NCI-H226 (cell line): Measurements from ENCODE around the gene NEK4.
"Not testable (repeated sequence)": the region's sequence is repeated elsewhere in the genome, so short reads cannot be mapped to it uniquely, and the experiment has no call there.

Experiments used
- DNase-seq: peaks from one replicate; pipeline ENCODE4 v3.0.0-alpha.2; 2015

The NEK4 gene

DNA sequence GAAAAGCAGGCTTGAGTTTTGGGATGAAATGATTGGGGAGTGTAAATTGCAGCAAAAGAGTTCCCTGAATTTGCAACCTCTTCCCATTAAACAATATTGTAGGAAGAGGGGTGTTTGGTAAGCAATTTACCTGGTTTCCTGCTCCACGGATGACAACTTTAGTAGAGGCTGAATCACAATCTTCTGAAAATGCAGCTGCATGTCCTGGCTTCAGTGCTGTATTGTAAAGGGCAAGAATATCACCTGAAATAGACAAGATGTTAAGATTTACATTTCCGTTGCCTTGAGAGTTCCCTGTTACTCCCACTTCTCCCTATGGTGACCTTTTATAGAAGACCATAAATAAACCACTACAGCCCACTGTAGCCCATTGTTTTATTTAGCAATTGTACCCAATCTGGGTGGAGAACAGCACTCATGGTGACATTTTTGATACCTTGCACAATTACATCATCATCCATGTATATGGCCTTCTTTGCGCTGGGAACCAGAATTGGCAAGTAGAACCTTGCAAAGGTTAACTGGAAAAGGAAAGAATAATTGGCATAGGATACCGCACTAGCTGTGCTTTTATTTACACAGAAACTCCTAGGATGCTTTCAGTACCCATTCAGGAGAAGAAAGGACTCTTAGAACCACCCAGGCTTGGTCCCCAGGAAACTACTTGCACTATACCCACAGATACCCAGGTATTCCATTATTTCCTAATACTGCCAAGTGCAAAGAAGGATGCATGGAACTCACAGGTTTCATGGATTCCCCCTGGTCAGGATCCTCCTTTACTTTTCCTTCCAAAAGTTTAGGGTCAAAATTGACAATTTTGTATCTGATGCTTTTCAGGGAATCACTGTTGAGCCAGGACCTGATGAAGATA is 74.7 kb downstream of the NEK4 start:
- no peak for DNase-seq

DNA sequence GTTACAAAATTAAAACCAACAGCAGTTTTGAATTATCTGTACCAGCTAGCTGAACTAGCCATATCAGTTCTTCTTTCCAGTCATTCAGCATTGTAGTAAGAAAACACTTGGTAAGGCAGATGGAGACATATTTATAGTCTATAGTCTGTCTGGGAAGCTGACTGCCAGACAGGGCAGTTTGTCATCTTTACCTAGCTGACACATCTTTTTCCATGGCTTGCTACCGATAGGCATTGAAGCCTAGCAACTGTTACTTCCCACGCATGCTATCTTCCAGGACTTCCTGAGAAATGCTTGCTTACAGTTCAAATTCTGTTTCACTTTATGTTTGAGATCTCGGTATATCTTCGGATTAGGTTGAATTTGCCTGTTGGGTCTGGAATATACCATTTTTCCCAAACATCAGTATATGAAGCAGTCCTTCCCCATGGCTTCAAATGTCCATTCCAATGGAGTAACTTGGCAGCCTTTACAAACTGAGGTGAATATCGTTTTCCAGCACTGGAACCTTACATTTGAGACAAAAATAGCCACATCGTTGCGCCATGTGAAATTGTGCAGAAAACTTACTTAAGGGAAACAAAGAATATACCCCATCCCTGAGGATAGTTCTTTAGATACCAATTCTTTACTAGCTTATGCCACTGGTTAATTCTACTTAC is 76.1 kb downstream of the NEK4 start:
- DNase-seq: no peak

DNA sequence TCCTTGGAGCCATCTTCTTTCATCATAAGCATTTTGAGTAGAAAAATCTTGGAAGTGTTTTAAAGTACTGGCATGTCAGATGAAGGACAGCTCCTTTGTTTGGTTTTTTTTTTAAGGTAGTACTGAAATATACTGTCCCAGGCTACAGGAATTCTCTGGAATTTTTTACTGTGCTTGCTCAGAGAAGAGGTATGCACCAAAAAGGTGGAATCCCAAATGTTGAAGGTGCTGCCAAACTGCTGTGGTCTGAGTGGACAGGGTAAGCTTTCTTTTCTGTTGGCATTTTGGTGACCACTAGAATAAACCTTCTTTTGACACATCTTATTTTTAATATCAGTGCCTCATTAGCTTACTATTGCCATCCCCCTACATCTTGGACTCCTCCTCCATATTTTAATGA is 77.7 kb downstream of the NEK4 start:
- no peak for DNase-seq

- DNase-seq: no peak
Measured at GRCh38 chr3:52690560-52690959, 80.2 kb downstream of the NEK4 start.

GRCh38 chr3:52689151-52689550 is 81.6 kb downstream of the NEK4 start:
- no peak for DNase-seq

DNA sequence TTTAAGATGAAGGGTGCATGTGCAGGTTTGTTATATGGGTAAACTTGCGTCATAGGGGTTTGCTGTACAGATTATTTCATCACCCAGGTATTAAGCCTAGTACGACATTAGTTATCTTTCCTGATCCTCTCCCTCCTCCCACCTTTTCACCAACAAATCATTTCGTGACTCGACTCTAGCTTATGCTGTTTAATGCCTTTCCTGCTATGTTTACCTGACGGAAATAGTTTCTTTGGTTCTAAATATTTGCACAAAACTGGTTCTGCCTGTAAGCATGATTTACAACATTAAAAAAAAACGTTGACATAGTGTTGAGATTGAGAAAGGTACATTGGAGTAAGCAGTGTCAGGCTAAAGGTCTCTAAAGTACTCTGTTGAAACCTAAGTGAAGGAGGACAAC is 82.5 kb downstream of the NEK4 start:
- no peak for DNase-seq

- peak; percentile 84 for DNase-seq
Measured at GRCh38 chr3:52685709-52686691, 84.7 kb downstream of the NEK4 start, which contains the start of the genes GNL3 and PBRM1. TSS of gene GNL3 (plus strand) at chr3:52686032. CDS start at chr3:52686093, 61 bp downstream. TSS of gene PBRM1 (minus strand) at chr3:52685913.

DNA sequence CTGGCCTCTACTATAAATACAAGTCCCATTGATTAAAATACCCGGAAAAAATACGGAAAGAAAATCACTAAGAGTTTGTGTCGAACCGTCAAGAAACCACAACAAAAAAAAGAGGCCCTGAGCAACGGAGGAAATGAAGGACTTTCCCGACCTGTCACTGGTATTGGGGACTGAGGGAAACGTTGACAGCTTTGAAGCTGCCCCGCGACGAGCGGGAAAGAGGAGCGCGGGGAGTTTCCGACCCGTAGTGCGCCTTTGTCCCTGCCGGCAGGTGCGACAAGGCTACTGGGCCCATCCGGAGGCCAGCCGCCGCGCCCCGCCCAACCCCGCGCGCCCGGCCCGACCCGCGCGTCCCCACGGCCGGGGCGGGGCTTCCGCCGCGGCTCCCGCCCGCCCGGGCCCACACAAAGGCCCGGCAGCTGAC is 85.4 kb downstream of the NEK4 start:
- peak; percentile 24 for DNase-seq

DNA sequence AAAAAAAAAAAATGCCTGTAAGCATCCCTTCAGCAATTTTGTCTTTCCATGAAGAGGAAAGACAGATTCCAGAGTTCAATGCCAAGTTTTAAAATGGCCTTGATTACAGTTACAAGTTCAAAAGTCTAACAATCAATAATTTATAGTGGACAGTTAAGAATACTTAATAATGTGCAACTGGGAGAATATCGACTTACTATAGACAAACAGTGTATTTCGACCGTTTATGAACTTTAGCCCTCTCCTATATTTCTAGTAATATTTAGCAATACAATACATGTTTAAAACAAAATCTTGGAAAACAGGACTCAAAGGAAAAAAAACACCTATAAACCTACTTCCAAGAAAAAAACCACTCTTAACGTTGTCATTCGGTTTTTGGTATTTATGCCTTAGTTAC is 86.6 kb downstream of the NEK4 start:
- DNase-seq: no peak

DNA sequence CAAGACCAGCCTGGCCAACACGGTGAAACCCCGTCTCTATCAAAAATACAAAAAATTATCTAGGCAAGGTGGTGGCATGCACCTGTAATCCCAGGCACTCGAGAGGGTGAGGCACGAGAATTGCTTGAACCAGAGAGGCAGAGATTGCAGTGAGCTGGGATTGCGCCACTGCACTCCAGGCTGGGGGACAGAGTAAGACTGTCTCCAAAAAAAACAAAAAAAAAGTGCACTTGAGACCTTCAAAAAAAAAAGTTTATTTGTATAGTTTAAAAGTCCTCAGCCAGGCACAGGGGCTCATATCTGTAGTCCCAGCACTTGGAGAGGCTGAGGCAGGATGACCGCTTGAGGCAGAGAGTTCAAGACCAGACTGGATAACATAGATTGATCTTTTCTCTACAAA is 87.1 kb downstream of the NEK4 start:
- DNase-seq: no peak

GRCh38 chr3:52682016-52682415 is 88.7 kb downstream of the NEK4 start:
- DNase-seq: peak; percentile 19

- no peak for DNase-seq
Measured at GRCh38 chr3:52681596-52681995, 89.1 kb downstream of the NEK4 start.

GRCh38 chr3:52679811-52680210 is 90.9 kb downstream of the NEK4 start:
- no peak for DNase-seq

DNA sequence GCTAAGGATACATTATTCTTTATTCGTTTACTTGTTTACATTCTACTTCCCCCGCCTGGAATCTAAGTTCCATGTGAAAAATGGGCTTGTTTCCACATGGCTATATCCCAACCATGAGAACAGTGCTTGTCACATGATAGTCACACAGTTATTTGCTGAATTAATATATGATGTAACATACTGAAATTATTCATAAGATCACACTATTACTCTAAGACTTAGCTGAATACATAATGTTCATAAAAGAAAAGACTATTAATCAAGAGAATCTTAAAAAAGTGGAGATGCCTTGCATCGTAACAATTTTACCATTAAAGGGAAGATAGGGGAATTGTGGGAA is 91.6 kb downstream of the NEK4 start:
- DNase-seq: no peak

DNA sequence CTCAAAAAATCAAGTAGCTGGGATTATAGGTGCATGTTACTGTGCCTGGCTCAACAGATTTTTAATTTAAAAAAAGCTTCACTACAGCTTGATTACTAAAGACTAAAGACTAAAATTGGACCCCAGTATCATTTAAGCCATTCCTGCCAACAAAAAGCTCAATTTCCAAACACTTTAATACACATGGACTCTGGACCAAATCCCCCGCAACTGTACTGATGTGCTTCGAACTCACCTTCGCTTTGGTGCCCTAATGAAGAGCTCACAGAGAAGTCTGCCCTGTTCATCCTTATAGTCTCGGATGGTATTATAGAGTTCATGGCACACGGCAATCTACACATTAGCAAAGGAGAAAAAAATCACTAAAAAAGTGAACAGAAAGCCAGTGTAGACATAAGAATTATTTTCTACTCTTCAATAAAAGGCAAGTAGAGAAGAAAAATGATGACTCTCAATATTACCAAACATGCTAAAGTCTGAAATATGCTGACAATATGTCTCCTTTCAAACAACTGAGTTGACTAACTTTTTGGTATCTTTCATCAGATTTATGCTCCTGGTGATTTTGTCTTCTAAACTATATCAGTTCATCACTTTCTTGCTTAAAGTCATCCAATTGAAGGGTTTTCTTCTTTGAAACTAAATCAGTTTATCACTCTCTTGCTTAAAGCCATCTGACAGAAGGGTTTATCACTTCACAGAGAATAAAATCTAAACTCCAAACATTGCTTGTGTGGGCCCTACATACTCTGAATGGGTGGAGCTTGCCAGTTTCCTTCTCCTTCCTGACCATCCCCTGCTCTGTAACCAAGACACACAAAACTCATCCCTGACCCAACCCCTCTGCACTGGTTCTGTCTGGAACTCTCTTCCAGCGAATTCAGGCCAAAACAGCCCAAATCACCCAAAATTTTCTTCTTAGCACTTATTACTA is 92.2 kb downstream of the NEK4 start:
- no peak for DNase-seq

- not testable (repeated sequence) for DNase-seq
Measured at GRCh38 chr3:52676201-52676600, 94.5 kb downstream of the NEK4 start.

DNA sequence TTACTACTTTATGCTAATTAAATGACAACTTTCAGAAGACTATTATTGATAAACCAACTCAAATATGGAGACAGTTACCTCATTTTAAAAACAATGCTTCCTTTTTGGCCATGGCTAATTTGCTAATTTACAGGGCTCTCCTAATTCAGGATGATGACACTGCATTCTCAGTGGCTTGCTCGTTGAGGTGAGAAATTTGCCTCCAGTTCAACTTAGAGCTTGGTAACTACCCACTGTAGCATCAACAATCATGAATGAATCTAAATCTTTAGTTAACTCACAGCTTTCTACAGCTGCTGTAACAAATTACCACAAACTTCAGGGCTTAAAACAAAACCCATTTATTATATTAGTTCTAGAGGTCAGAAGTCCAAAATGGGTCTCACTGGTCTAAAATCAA is 99.1 kb downstream of the NEK4 start:
- DNase-seq: no peak

GRCh38 chr3:52670621-52671521 is 99.9 kb downstream of the NEK4 start:
- DNase-seq: peak; percentile 89

DNA sequence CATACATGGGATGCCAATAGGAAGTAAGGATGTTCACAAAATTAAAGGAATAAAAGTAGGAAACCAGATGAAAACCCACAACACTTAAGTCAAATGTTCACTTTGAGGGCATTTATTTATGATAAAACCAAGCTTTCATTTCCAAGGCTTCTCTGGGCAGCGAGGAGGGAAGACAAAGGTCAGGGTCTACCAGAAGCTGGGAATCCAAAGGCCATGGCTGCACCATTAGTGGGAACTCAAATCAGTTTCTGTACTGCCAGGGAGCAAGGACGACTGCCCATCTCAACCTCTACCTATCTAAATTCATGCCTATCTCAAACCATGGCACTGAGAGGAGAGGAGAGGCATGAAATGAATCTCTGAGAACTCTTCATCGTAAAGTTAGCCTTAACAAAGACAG is 107.6 kb downstream of the NEK4 start:
- DNase-seq: no peak

DNA sequence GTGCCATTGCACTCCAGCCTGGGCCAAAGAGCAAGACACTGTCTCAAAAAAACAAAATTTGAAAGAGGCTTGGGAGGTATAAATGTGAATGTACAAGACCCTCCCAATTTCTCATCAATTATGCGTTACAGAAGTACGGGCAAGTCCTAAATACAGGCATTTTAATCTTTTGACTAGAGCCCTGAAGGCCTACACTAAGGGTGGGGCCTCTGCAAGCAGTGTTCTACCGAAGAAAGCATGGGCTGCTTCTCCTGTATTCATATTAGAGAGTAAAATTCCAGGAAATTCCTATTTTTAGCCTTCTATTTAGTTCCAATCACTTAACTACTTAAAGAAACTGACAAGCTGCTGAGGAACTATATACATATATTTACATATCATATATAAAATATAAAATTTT is 110.7 kb downstream of the NEK4 start:
- DNase-seq: no peak
